Tibial nerve (tissue), 4 donors: ENCODE results near the gene SCAPER.

Experiments
- CTCF ChIP-seq, 5 experiments: fragments of 200-600 bp in 3 of 5; fragments of 450-650 bp in 2 of 5; sonication (generic) in 3 of 5; IDR thresholded peaks; one replicate each; pipeline ENCODE4 v1.5.1; 2016 to 2019; ENCODE audit warnings: antibody characterized with exemption in 5 of 5, mild to moderate bottlenecking in 3 of 5, moderate library complexity in 2 of 5
- EP300 ChIP-seq, 2 donors: sonication (generic); formaldehyde crosslinking; IDR thresholded peaks; one replicate each; pipeline ENCODE4 v1.6.1; 2017; ENCODE audit warnings: antibody characterized with exemption in 2 of 2, mild to moderate bottlenecking in 1 of 2
- POLR2A ChIP-seq, 2 donors: fragments of 450-650 bp; IDR thresholded peaks; one replicate each; pipeline ENCODE4 v1.6.1; 2017; ENCODE audit warnings: antibody characterized with exemption in 2 of 2, mild to moderate bottlenecking in 2 of 2, moderate library complexity in 2 of 2

GRCh38 chr15:76864586-76864985 is 40.6 kb downstream of the SCAPER start:
- no peak for TF ChIP-seq CTCF (IDR thresholded peaks at IDR 0.05)
- TF ChIP-seq POLR2A (IDR thresholded peaks at IDR 0.05), result no peak
- no peak for TF ChIP-seq EP300 (IDR thresholded peaks at IDR 0.05)
